GM12874 (cell line): Measurements from ENCODE around the gene ERC2.

Source experiments
- TF ChIP-seq, protein P1 (sequence below): IDR thresholded peaks from 2 replicates; pipeline ENCODE4 v1.5.1; 2011; ENCODE audit warnings: low read depth, mild to moderate bottlenecking, control low read depth, low read length, moderate library complexity; ENCODE audit not compliant: insufficient read depth

ERC2 gene

DNA sequence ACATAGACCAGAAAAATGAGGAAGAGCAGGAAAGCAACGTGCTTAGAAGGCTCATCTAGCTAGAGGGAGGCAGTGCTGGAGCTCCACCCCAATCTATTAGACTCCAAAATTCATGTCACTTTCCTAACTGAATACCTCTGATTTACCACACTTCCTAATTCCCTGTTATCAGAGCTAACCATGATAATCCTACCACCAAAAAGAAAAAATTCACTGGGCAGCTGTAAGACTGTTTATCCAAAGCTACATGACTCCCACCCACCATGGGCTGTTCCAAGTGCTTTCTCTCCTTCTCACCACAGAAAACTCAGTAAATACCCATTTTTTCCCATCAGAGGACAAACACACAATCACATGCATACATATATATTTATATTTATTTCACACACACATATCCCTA is 501.7 kb downstream of the ERC2 start:
- TF ChIP-seq, protein P1, sequence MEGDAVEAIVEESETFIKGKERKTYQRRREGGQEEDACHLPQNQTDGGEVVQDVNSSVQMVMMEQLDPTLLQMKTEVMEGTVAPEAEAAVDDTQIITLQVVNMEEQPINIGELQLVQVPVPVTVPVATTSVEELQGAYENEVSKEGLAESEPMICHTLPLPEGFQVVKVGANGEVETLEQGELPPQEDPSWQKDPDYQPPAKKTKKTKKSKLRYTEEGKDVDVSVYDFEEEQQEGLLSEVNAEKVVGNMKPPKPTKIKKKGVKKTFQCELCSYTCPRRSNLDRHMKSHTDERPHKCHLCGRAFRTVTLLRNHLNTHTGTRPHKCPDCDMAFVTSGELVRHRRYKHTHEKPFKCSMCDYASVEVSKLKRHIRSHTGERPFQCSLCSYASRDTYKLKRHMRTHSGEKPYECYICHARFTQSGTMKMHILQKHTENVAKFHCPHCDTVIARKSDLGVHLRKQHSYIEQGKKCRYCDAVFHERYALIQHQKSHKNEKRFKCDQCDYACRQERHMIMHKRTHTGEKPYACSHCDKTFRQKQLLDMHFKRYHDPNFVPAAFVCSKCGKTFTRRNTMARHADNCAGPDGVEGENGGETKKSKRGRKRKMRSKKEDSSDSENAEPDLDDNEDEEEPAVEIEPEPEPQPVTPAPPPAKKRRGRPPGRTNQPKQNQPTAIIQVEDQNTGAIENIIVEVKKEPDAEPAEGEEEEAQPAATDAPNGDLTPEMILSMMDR = no peak

DNA sequence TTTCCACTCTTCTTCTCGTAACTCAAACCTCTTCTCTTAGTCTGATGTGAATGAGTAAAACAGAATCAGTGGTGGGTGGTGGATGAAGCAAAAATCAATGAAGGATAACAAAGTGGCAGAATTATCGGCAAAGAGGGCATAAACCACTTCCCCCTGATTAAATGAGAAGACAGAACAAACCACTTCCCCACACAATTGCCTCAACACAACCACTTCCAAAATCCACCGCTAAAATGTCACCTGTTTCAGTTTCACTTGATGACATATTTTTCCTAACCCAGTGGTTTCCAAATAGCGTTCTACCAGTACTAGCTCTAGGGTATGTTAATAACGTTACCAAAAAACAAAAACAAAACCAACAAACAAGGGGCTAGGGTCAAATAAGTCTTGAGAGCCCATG is 502.5 kb downstream of the ERC2 start:
- TF ChIP-seq, protein P1 = no peak

DNA sequence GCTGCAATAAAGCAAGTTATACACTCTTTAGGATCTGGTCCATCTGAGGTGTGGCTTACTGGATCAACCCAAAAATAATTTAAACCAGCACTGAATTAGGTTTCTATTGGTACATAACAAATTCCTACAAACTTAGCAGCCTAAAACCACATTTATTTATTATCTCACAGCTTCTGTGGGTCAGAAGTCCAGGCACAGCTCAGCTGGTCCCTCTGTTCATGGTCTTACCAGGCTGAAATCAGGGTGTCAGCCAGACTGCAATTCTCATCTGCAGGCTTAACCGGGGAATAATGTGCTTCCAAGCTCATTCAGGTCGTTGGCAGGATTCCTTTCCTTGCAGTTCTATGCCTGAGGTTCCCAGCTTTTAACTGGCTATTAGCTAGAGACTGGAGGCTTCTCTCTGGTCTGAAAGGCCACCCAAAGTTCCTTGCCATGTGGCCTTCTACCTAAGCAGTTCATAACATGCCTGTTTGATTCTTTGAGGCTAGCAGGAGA is 503.7 kb downstream of the ERC2 start:
- TF ChIP-seq, protein P1 = no peak

DNA sequence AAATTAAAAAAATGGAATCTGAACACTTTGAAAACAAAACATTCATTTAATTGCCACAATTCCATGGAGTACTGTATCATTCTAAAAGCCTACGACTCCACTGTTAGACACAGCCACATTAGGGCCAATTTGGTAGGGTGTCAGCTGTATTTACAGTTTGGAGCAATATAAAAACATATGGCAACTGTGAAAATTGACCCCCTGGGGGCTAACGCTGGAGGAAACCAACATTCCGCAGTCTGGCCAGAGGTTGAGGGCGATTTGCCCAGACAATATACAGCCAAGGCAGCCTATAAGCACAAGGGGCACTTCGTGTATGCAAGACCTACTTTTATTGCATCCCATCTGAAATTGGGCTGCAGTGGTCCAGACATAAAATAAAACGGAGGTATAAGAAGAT is 504.7 kb downstream of the ERC2 start:
- TF ChIP-seq, protein P1 = no peak

DNA sequence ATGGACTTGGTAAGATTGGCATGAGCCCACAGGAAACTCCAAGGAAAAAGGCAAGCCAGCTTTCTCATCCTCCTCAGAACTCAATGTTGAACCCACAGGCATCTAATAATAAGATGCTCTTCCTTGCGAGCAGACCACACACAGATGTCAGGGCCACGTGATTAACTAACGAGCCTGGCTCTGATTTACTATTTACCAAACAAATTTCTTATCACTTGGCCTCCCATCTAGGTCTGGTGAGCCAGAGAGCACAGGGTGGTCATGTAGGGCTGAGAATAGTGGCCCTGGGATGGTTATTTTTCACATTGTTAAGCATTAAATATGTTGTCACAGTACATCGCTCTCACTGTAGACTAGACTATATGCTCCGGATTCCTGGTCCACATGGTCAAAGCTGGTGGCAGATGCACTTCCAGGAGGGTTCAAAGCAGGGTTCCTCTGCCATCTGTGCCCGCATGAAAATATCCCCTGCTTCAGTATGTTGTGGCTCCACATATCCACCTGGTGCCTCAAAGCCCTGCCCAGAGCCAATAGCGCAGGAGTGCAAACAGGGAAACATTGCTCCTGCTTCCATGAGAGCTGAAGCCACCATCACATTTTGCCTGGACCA is 508.7 kb downstream of the ERC2 start:
- TF ChIP-seq, protein P1 = no peak

DNA sequence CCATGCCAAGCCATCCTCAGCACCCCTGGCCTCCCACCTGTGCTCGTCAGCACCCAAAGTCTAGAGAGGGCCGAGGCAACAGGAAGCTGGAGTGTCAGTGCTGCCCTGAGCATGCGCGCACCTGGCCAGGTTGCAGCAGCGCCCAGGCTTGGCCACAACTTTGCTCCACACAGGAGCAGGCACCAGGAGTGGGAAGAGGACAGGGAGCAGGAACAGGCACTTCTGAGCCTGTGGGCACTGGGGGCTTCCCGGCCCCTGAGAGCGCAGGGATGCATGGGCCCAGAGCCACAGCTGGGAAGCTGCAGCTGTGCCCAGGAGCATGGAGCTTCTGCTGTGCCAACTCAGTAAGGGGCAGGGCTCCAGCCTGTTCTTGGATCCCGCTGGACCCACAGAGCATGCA is 509.7 kb downstream of the ERC2 start:
- TF ChIP-seq, protein P1 = no peak

DNA sequence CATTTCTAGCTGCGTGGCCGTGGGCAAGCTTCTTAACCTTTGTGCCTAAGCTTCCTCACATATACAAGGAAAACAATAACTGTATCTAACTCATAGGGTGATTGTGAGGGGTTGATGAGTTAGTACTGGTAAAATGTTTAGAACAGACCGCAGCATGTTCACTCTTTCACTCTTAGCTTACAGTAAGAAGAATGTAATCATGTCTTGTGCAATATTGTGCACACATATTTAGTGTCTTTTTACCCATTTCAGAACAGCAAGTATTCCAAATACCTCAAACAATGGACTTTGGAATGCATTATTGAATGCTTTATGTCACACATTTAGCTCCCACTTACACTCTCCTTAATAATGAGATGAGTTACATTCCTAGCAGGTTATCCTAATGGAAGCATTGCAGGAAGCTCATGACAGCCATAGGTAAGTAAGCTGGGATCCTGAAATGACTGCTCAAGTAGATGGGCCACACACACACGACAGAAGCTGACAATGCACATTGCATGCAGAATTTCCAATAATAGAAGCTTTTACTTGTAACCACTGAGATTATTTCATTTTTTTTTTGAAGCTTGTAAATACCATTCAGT is 512.3 kb downstream of the ERC2 start:
- TF ChIP-seq, protein P1 = no peak
